ENCODE results near the gene GAS5. TPM values are rescaled to one million over a fixed set of nuclear protein-coding genes. Genes with fewer than 3 reads are reported as not detected.

The GAS5 gene
- total RNA-seq (ENCODE audit: low replicate concordance) = 474 and 585 TPM in 2 replicates

DNA sequence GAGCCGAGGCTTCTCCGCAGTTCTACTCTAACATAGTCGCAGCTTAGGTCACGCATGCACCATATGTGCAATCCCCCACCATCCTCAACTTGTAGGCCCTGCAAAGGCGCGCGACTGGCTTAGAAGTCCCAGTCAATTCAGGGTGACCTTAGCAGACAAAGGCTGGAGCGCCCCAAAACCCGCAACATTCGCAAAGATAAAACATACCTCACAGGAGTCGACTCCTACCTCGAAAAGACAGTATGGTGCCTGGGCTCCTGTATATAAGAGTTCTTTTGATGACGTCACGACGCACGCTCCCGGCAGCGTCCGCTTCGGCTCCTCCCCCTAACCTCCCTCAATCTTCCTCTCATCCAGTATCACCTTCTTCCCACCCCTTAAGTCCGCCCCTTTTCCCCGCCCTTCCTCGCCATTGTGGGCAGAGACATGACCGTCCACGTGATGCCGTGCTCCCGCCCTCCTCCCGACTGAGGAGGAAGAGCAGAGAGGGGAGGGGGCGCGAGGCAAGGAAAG, at the start of gene GAS5:
GAS5 (minus strand) TSS at position 237 of the 513 bp plus-strand sequence.

GRCh38 chr1:173917149-173917548, 49.4 kb upstream of the GAS5 start, which contains the start of gene SERPINC1:
TSS of gene SERPINC1 (minus strand) at chr1:173917327. CDS start at chr1:173917259, 68 bp downstream.

GRCh38 chr1:173868266-173869020, 654 bp upstream of the GAS5 start, which contains the start of gene ZBTB37:
TSS of gene ZBTB37 (plus strand) at chr1:173868380. CDS start at chr1:173870226, 1,846 bp downstream.

GRCh38 chr1:173824315-173825081, 43.3 kb downstream of the GAS5 start, which contains the start of the genes CENPL and DARS2:
TSS of gene CENPL (minus strand) at chr1:173824883. CDS start at chr1:173811299, 13,584 bp downstream.
TSS of gene DARS2 (plus strand) at chr1:173824673. CDS start at chr1:173825230, 557 bp downstream.

Other genes starting within 250 kb of the GAS5 start
- gene TEX50, start 232.7 kb downstream of the GAS5 start, total RNA-seq (ENCODE audit: low replicate concordance) = not detected in 2 replicates
- gene ANKRD45, start 198.1 kb downstream of the GAS5 start, total RNA-seq (ENCODE audit: low replicate concordance) = not detected in 2 replicates
- gene KLHL20, start 153.0 kb downstream of the GAS5 start, total RNA-seq (ENCODE audit: low replicate concordance) = 29.5 and 32.4 TPM in 2 replicates
- 4.7 and 11.2 TPM in 2 replicates for gene DARS2, start 43.3 kb downstream of the GAS5 start, total RNA-seq (ENCODE audit: low replicate concordance)
- gene CENPL, start 43.1 kb downstream of the GAS5 start, total RNA-seq (ENCODE audit: low replicate concordance) = 3.9 and 9.5 TPM in 2 replicates
- 3.7 and 4.7 TPM in 2 replicates for gene ZBTB37, start 391 bp upstream of the GAS5 start, total RNA-seq (ENCODE audit: low replicate concordance)
- gene SERPINC1, start 49.3 kb upstream of the GAS5 start, total RNA-seq (ENCODE audit: low replicate concordance) = not detected in 2 replicates
- gene RC3H1, start 154.4 kb upstream of the GAS5 start, total RNA-seq (ENCODE audit: low replicate concordance) = 9.8 and 11.9 TPM in 2 replicates

All from smooth muscle cell of the coronary artery (primary cell).